ENCODE results near the gene ZRANB3. TPM values are rescaled to one million over a fixed set of nuclear protein-coding genes. Genes with fewer than 3 reads are reported as not detected.
A peak's percentile ranks its signal among the peaks of the same experiment; 100 is the strongest.

ZRANB3 gene
- total RNA-seq, 1 donor from 2014 or later, result 18.6 TPM

GRCh38 chr2:135532581-135532980 lies 1.6 kb upstream of the ZRANB3 start:
- H3K4me3 Mint-ChIP-seq, result no peak overlapping the region
- H3K36me3 Mint-ChIP-seq (ENCODE audit: low read depth), result peaks cover 11% of the 10 kb centered on the region
- H3K27ac Mint-ChIP-seq (ENCODE audit: unreplicated experiment), result no peak overlapping the region
- peaks cover 21% of the 10 kb centered on the region for H3K4me1 Mint-ChIP-seq
- no peaks in the 10 kb centered on the region for H3K27me3 Mint-ChIP-seq (ENCODE audit: low read depth)
- H3K9me3 Mint-ChIP-seq, result no peaks in the 10 kb centered on the region
- no peak for DNase-seq (ENCODE audit: low read depth, low spot score)
- TF ChIP-seq CTCF (conservative IDR thresholded peaks at IDR 0.05), result no peak

- Mint-ChIP-seq H3K27me3 (ENCODE audit: low read depth) (no peaks in the 10 kb centered on the region), H3K9me3 (no peaks in the 10 kb centered on the region), H3K4me1 (peaks cover 21% of the 10 kb centered on the region), H3K4me3 (no peak within 1 kb of the TSS), H3K27ac (ENCODE audit: unreplicated experiment) (peak within 1 kb of the TSS; percentile 89), H3K36me3 (ENCODE audit: low read depth) (peaks cover 10% of the 10 kb centered on the region)
- peak; percentile 95 for DNase-seq (ENCODE audit: low read depth, low spot score)
- TF ChIP-seq CTCF (conservative IDR thresholded peaks at IDR 0.05), result no peak
Observed at GRCh38 chr2:135531231-135532197, 496 bp upstream of the ZRANB3 start, which contains the start of gene R3HDM1. TSS of gene R3HDM1 (plus strand) at chr2:135531484. CDS start at chr2:135604846, 73,362 bp downstream.

- Mint-ChIP-seq H3K27ac (ENCODE audit: unreplicated experiment) (no peak overlapping the region), H3K4me3 (peak overlapping the region; percentile 64), H3K27me3 (ENCODE audit: low read depth) (no peaks in the 10 kb centered on the region), H3K4me1 (peaks cover 16% of the 10 kb centered on the region), H3K9me3 (no peaks in the 10 kb centered on the region), H3K36me3 (ENCODE audit: low read depth) (peaks cover 12% of the 10 kb centered on the region)
- no peak for TF ChIP-seq CTCF (conservative IDR thresholded peaks at IDR 0.05)
- DNase-seq (ENCODE audit: low read depth, low spot score), result no peak
Observed at GRCh38 chr2:135528006-135528405, 3.0 kb downstream of the ZRANB3 start.

GRCh38 chr2:135525786-135526185 lies 5.2 kb downstream of the ZRANB3 start:
- no peak for TF ChIP-seq CTCF (conservative IDR thresholded peaks at IDR 0.05)
- peak overlapping the region; percentile 36 for H3K4me3 Mint-ChIP-seq

GRCh38 chr2:135512099-135512498 lies 18.9 kb downstream of the ZRANB3 start:
- Mint-ChIP-seq H3K27ac (ENCODE audit: unreplicated experiment) (no peak overlapping the region), H3K27me3 (ENCODE audit: low read depth) (no peaks in the 10 kb centered on the region), H3K9me3 (peaks cover 12% of the 10 kb centered on the region), H3K4me3 (no peak overlapping the region), H3K4me1 (no peaks in the 10 kb centered on the region), H3K36me3 (ENCODE audit: low read depth) (peaks cover 40% of the 10 kb centered on the region)
- no peak for DNase-seq (ENCODE audit: low read depth, low spot score)
- TF ChIP-seq CTCF (conservative IDR thresholded peaks at IDR 0.05), result no peak

More at GRCh38 chr2:135525786-135526185, 5.2 kb downstream of the ZRANB3 start:
- DNase-seq (ENCODE audit: low read depth, low spot score), result no peak
- Mint-ChIP-seq H3K36me3 (ENCODE audit: low read depth) (peaks cover 25% of the 10 kb centered on the region), H3K4me1 (peaks cover 7% of the 10 kb centered on the region), H3K27me3 (ENCODE audit: low read depth) (no peaks in the 10 kb centered on the region), H3K9me3 (peaks cover 4% of the 10 kb centered on the region), H3K27ac (ENCODE audit: unreplicated experiment) (no peak overlapping the region)
